Measurements from ENCODE around the gene TBX15.

The TBX15 gene

GRCh38 chr1:118940957-118941356 is 47.2 kb downstream of the TBX15 start:
- ATAC-seq (no peak), DNase-seq (ENCODE audit: low spot score in 2 of 2) (no peak)
- Mint-ChIP-seq H3K36me3 (no peaks in the 10 kb centered on the region), H3K27ac (no peak overlapping the region), H3K9me3 (no peaks in the 10 kb centered on the region), H3K4me1 (no peaks in the 10 kb centered on the region), H3K4me3 (no peak overlapping the region)

DNA sequence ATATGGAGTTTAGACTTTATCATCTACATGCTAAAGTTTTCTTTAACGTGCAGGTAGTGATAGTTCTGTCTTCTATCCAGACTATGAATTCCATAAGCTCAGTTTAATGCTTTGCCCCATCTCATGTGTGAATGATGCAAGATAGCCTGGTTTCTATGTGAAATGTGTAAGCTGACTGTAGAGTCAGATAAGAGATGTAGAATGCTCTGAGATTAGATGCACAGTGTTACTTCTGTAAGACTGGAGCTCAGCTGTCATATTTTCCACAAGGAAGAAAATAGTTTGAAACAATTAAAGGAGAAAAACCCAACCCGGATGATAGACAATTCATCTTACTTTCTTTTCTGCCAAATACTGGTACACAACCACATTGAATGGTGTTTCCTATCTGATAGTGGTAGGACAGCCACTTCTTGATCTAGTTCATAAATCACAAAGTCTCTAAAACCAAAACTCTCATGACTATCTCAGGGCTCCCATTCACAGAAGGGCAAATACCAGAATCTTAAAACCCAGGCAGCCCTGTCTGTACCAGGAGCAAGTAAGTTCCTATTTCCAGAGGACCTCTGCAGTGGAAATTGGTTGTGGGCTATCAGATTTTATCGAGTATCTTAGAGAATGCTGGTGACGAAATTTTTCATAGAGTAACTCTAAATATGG is 50.6 kb downstream of the TBX15 start:
- Mint-ChIP-seq H3K4me3 (no peak overlapping the region), H3K36me3 (no peaks in the 10 kb centered on the region), H3K4me1 (no peaks in the 10 kb centered on the region), H3K9me3 (no peaks in the 10 kb centered on the region), H3K27ac (no peak overlapping the region)
- DNase-seq (ENCODE audit: low spot score in 2 of 2) (no peak), ATAC-seq (no peak)

DNA sequence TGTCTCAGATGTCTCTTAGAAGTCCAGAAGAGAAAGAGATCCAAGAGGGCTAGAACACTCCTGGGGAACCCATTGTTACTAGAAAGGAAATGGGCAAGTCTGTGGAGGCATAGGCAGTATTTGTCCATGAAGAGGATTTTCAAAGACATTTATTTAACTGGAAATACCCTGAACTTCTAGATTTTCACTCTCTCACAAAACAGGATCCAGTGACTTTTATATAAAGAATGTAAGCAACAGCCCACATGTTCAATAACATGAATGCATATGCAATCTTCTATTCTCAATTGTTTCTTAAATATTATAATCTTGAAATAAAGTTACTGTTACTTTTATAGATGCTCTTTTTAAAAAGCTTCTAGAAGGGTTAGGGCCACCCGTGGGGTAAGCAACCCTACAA is 53.4 kb downstream of the TBX15 start:
- Mint-ChIP-seq H3K27ac (no peak overlapping the region), H3K4me3 (no peak overlapping the region), H3K4me1 (no peaks in the 10 kb centered on the region), H3K36me3 (no peaks in the 10 kb centered on the region), H3K9me3 (no peaks in the 10 kb centered on the region)
- ATAC-seq (no peak), DNase-seq (ENCODE audit: low spot score in 2 of 2) (no peak)

DNA sequence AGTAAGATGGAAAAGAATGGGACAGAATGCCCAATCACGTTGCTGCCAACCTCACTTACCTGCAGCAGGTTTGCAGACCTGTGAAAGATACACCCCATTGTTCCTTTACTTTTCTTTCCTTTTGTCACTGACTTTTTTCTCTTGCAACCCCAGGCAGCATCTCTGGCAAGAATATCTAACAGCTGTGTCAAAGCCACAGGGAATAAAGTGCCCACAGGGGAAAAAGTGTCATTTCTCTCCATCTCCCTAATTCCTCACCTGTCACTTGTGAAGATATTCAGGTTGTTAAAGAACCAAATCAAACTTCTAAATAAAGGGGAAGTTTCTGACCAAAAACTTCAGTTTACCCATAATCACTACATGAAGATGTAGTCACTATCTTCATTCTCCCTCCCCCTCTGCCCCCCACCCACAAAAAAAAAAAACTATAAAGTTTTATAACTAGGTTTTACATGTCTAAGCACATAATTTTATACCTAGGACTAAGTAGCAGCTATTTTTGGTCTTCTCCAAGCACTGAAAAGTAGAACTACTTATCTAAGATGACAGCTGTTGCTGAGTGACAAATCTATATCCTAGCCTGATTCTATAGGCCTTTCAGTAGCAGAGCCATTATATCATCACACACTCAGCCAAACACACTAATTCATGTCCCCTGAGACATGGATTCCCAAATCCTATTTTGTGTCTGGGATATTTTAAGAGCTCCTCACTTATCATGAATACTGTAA is 54.9 kb downstream of the TBX15 start:
- H3K4me3 Mint-ChIP-seq: no peak overlapping the region
- H3K27ac Mint-ChIP-seq: no peak overlapping the region
- H3K9me3 Mint-ChIP-seq: peaks cover 7% of the 10 kb centered on the region
- ATAC-seq (no peak), DNase-seq (ENCODE audit: low spot score in 2 of 2) (no peak)
- H3K4me1 Mint-ChIP-seq: no peaks in the 10 kb centered on the region
- no peaks in the 10 kb centered on the region for H3K36me3 Mint-ChIP-seq

GRCh38 chr1:118931876-118932275 is 56.3 kb downstream of the TBX15 start:
- H3K27ac Mint-ChIP-seq: no peak overlapping the region

DNA sequence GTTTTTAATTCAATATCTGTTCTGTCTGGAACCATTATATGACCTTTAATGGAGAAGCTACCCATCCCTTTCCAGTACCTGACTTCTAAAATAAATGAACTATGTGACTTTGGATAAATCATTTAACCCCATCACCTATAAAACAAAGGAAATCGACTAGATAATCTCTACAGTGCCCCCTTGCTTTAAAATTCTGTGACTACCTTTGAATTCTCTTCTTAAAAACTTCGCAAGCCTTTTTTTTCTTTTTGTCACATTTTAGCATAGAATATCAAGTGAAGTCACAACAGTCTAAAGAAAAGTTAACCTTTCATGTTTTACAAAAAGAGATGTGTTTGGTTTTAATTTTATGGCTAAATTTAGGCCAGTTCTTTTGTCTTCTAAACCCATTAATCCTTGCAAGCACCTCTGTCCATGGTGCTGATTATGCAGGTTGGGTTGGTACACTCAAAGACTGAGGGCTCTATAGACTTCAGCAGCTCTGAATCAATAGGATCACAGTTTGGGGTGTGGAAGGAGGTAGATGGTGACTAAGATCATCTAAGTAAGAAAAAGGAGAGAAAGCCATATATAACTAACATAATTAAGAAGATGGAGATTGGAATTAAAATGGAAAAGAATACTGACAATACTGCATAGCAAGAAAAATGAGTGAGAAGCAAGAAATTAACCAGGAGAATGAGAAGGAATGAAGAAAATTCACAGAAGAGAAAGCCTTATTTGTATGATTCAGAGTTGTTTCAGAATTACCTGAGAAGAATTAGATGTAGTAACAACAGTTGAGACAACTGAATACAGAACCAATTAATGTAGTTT is 59.2 kb downstream of the TBX15 start:
- H3K4me3 Mint-ChIP-seq: no peak overlapping the region
- no peaks in the 10 kb centered on the region for H3K36me3 Mint-ChIP-seq
- peaks cover 11% of the 10 kb centered on the region for H3K9me3 Mint-ChIP-seq
- no peaks in the 10 kb centered on the region for H3K4me1 Mint-ChIP-seq
- H3K27ac Mint-ChIP-seq: no peak overlapping the region
- no peak for ATAC-seq
- DNase-seq (ENCODE audit: low spot score in 2 of 2): no peak

More at GRCh38 chr1:118931876-118932275, 56.3 kb downstream of the TBX15 start:
- no peaks in the 10 kb centered on the region for H3K4me1 Mint-ChIP-seq
- no peak overlapping the region for H3K4me3 Mint-ChIP-seq
- ATAC-seq: no peak
- H3K9me3 Mint-ChIP-seq: peaks cover 7% of the 10 kb centered on the region
- H3K36me3 Mint-ChIP-seq: no peaks in the 10 kb centered on the region
- DNase-seq (ENCODE audit: low spot score in 2 of 2): no peak

DNA sequence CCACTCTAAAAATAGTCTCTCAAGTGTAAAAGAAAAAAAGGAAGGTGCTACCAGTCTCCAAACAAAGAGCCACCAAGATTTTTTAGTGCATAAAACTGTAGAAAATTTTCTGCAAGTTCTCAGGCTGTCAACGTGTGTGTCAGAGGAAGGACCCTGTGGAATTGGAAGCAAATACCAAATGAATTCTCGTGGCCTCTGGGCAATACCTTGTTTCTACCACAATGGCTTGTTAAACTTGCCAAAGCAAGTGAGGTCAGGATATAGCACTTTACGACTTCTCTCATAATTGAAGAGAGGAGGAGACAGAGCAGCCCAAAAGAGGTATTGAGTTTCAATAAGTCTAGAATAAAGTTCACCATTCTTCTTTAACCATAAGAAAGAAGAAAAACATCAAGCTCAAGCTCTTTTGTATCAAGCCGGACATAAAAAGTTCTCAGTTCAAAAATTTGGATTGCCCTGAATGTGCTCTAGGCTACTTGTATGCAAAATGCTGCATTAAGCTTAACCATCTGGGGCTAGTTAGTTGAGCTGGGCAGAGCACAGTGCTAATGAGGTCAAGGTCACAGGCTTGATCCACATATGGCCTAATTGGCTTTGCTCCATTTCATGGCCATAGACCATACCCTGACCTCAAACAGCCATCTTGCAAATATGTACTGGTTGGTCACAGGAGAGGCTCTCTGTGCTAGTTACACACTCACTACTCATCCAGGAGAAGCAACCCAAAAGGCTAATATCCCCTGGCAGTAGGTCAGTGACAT is 60.5 kb downstream of the TBX15 start:
- no peaks in the 10 kb centered on the region for H3K36me3 Mint-ChIP-seq
- ATAC-seq (no peak), DNase-seq (ENCODE audit: low spot score in 2 of 2) (no peak)
- H3K4me1 Mint-ChIP-seq: no peaks in the 10 kb centered on the region
- H3K9me3 Mint-ChIP-seq: peaks cover 11% of the 10 kb centered on the region
- no peak overlapping the region for H3K4me3 Mint-ChIP-seq
- no peak overlapping the region for H3K27ac Mint-ChIP-seq

GRCh38 chr1:118926261-118926660 is 61.9 kb downstream of the TBX15 start:
- H3K4me3 Mint-ChIP-seq: no peak overlapping the region
- no peak for DNase-seq (ENCODE audit: low spot score in 2 of 2)
- H3K9me3 Mint-ChIP-seq: peaks cover 11% of the 10 kb centered on the region
- no peak for ATAC-seq
- H3K4me1 Mint-ChIP-seq: no peaks in the 10 kb centered on the region
- H3K36me3 Mint-ChIP-seq: no peaks in the 10 kb centered on the region
- no peak overlapping the region for H3K27ac Mint-ChIP-seq

GRCh38 chr1:118925651-118926050 is 62.5 kb downstream of the TBX15 start:
- peaks cover 11% of the 10 kb centered on the region for H3K9me3 Mint-ChIP-seq
- no peak for ATAC-seq
- H3K36me3 Mint-ChIP-seq: no peaks in the 10 kb centered on the region
- DNase-seq (ENCODE audit: low spot score in 2 of 2): no peak
- no peaks in the 10 kb centered on the region for H3K4me1 Mint-ChIP-seq
- H3K27ac Mint-ChIP-seq: no peak overlapping the region
- H3K4me3 Mint-ChIP-seq: no peak overlapping the region

DNA sequence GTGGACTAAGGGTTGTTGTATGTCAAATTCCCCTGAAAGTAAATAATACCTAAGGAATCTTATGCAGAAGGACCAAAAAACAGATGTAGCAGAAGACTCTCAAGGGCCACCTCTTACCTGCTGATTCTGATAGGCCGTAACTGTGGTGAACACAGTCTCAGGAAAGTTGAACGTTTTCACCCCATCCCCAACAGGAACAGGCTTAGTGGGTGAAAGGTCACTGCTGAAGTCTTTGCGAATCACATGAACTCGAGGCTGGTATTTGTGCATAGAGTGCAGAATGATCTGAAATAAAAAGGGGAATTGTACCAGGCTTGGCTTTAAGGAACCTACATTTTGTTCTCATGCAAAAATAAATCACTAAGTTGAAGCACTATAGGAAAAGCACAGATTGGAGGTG is 64.8 kb downstream of the TBX15 start:
- Mint-ChIP-seq H3K4me3 (no peak overlapping the region), H3K36me3 (no peaks in the 10 kb centered on the region), H3K4me1 (no peaks in the 10 kb centered on the region), H3K27ac (no peak overlapping the region), H3K9me3 (peaks cover 8% of the 10 kb centered on the region)
- DNase-seq (ENCODE audit: low spot score in 2 of 2) (no peak), ATAC-seq (no peak)

GRCh38 chr1:118921994-118922393 is 66.1 kb downstream of the TBX15 start:
- DNase-seq (ENCODE audit: low spot score in 2 of 2) (no peak), ATAC-seq (no peak)
- no peaks in the 10 kb centered on the region for H3K4me1 Mint-ChIP-seq
- no peak overlapping the region for H3K27ac Mint-ChIP-seq
- peaks cover 13% of the 10 kb centered on the region for H3K9me3 Mint-ChIP-seq
- H3K36me3 Mint-ChIP-seq: no peaks in the 10 kb centered on the region
- no peak overlapping the region for H3K4me3 Mint-ChIP-seq

- DNase-seq (ENCODE audit: low spot score in 2 of 2) (no peak), ATAC-seq (no peak)
- H3K9me3 Mint-ChIP-seq: peaks cover 13% of the 10 kb centered on the region
- H3K4me1 Mint-ChIP-seq: no peaks in the 10 kb centered on the region
- no peak overlapping the region for H3K27ac Mint-ChIP-seq
- H3K36me3 Mint-ChIP-seq: no peaks in the 10 kb centered on the region
- H3K4me3 Mint-ChIP-seq: no peak overlapping the region
These were observed 67.9 kb downstream of the TBX15 start for GRCh38 chr1:118920124-118920717.

DNA sequence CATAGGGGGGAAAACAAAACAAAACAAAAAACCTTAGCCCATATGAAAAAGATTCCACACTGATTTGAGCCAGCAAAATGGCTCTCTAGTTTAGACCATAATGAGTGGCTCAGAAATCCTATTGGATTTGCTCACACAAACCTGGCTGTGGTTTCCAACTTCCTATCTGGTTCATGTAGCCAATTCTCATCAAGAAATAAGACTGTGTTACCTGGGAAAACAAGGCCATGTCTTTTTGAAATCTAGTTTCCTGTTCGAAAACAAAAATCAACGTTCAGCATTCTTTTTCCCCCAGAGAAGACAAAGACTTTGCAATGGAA is 69.2 kb downstream of the TBX15 start:
- Mint-ChIP-seq H3K4me3 (no peak overlapping the region), H3K36me3 (no peaks in the 10 kb centered on the region), H3K4me1 (no peaks in the 10 kb centered on the region), H3K27ac (no peak overlapping the region), H3K9me3 (peaks cover 8% of the 10 kb centered on the region)
- DNase-seq (ENCODE audit: low spot score in 2 of 2) (no peak), ATAC-seq (no peak)

DNA sequence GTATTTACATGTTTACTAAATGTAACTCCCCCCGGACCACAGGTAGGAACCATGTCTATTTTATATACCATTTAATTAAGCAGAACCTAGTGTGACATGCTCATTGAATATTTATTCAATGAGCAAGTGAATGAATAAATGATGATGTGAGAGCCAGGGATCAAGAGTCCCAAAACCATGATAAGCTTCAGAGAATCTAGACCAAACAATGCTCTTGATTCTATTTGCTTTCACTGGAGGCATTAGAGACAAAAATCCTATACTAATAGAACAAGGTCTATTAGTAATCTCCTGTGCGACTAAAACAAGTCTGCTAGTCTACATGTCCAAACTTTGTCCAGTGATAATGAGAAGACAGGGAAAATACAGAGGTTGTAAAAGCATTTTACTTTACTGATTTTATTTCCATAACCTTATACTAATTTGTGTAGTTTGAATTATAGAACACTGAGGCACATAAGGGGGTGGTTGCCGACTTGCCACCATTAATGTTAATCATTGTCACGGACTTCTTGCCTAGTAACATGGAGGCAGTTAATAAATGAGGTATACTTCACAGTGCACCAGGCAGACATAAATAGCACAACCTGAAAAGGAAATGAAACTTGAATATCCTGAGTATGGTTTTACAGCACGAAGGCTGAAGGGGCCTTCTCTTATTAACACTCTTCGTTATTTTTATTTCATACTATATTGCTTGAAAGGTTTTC is 69.8 kb downstream of the TBX15 start:
- H3K36me3 Mint-ChIP-seq: no peaks in the 10 kb centered on the region
- DNase-seq (ENCODE audit: low spot score in 2 of 2) (no peak), ATAC-seq (no peak)
- peaks cover 8% of the 10 kb centered on the region for H3K9me3 Mint-ChIP-seq
- H3K27ac Mint-ChIP-seq: no peak overlapping the region
- H3K4me1 Mint-ChIP-seq: no peaks in the 10 kb centered on the region
- H3K4me3 Mint-ChIP-seq: no peak overlapping the region

Data from stimulated activated effector memory CD8-positive, alpha-beta T cell treated with anti-CD3 and anti-CD28 coated beads, Interleukin-12 subunit alpha, Interleukin-12 subunit beta, amount 100 ng/mL, for 72 hours (primary cell).